DMS79 treated with DMSO at 0.1 percent for 48 hours (cell line): ENCODE measurements around the gene ERMAP.

Source experiments
- DNase-seq: peaks from one replicate; lab custom pipeline; 2025; lab: John Stamatoyannopoulos, UW

ERMAP gene

GRCh38 chr1:42816585-42817439, at the start of gene ERMAP, which contains the start of gene SVBP:
Gene ERMAP, plus strand, starts transcription at chr1:42817122. Its CDS starts 13,327 bp downstream, at chr1:42830449.
Gene SVBP, minus strand, starts transcription at chr1:42817397. Its CDS starts 853 bp downstream, at chr1:42816544.
- DNase-seq: peak; percentile 80

- DNase-seq: peak; percentile 20
Observed at GRCh38 chr1:42767510-42768000, 49.4 kb upstream of the ERMAP start.

- no peak for DNase-seq
Observed at GRCh38 chr1:42768172-42768571, 48.8 kb upstream of the ERMAP start.

GRCh38 chr1:42769811-42770210, 47.1 kb upstream of the ERMAP start:
- no peak for DNase-seq

- no peak for DNase-seq
Observed at GRCh38 chr1:42773420-42773819, 43.5 kb upstream of the ERMAP start.

GRCh38 chr1:42774928-42775526, 41.9 kb upstream of the ERMAP start:
- DNase-seq: no peak

GRCh38 chr1:42776502-42776901, 40.4 kb upstream of the ERMAP start:
- DNase-seq: no peak

- DNase-seq: peak; percentile 4
Observed at GRCh38 chr1:42777852-42778251, 39.1 kb upstream of the ERMAP start.

- no peak for DNase-seq
Observed at GRCh38 chr1:42779725-42780124, 37.2 kb upstream of the ERMAP start.

GRCh38 chr1:42780176-42780575, 36.7 kb upstream of the ERMAP start:
- no peak for DNase-seq

GRCh38 chr1:42783092-42783491, 33.8 kb upstream of the ERMAP start:
- no peak for DNase-seq

- DNase-seq: no peak
Observed at GRCh38 chr1:42784547-42784945, 32.4 kb upstream of the ERMAP start.

- DNase-seq: no peak
Observed at GRCh38 chr1:42784946-42785693, 31.8 kb upstream of the ERMAP start, which contains the start of gene TMEM269. Gene TMEM269, plus strand, starts transcription at chr1:42784991. Its CDS starts 4,903 bp downstream, at chr1:42789894.

- DNase-seq: no peak
Observed at GRCh38 chr1:42786097-42786496, 30.8 kb upstream of the ERMAP start.

- no peak for DNase-seq
Observed at GRCh38 chr1:42788021-42788420, 28.9 kb upstream of the ERMAP start.

GRCh38 chr1:42793824-42794223, 23.1 kb upstream of the ERMAP start:
- DNase-seq: no peak

- no peak for DNase-seq
Observed at GRCh38 chr1:42797414-42797813, 19.5 kb upstream of the ERMAP start.

- DNase-seq: no peak
Observed at GRCh38 chr1:42797979-42798378, 18.9 kb upstream of the ERMAP start.

- no peak for DNase-seq
Observed at GRCh38 chr1:42801832-42802473, 15.0 kb upstream of the ERMAP start.

GRCh38 chr1:42806171-42806570, 10.8 kb upstream of the ERMAP start:
- DNase-seq: no peak

- DNase-seq: no peak
Observed at GRCh38 chr1:42806593-42806992, 10.3 kb upstream of the ERMAP start.
